Astrocyte (in vitro differentiated cells and primary cell): ENCODE results near the gene UBE2QL1.

Experiments used
- CTCF ChIP-seq: IDR thresholded peaks from 2 replicates; pipeline ENCODE4 v1.5.1; 2011; ENCODE audit warnings: low read depth, mild to moderate bottlenecking, inconsistent platforms, low read length, moderate library complexity; ENCODE audit not compliant: insufficient read depth
- EZH2 ChIP-seq: IDR thresholded peaks from 2 replicates; pipeline ENCODE4 v1.6.1; 2012; ENCODE audit warnings: mild to moderate bottlenecking, low read length, inconsistent platforms; ENCODE audit not compliant: insufficient read depth

GRCh38 chr5:6456766-6457370, 8.2 kb downstream of the UBE2QL1 start:
- TF ChIP-seq CTCF (no peak), EZH2 (no peak)
